ENCODE results near the gene PLAC8L1. TPM values are rescaled to one million over a fixed set of nuclear protein-coding genes. Genes with fewer than 3 reads are reported as not detected.

PLAC8L1 gene
- total RNA-seq, 1 experiment from 2014 or later, result 0.52 TPM

DNA sequence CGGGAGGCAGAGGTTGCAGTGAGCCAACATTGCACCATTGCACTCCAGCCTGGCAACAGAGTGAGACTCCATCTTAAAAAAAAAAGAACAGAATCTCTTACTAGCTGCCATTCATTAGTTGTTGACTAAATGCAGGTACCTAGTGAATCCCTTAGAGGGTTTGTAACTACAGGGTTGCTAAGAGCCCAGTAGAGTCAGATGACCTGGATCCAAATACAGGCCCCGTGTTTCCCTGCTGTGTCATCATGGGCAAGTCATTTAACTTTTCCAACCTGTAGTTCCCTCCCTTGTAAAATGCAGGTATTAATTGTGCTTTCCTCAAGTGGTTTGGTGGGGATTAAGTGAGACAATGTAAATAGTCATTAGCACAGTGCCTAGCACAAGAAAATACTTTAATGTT, 32.8 kb downstream of the PLAC8L1 start:
- Histone ChIP-seq H3K9ac (ENCODE audit: extremely low read depth, insufficient read length, low read length) (no peak overlapping the region), H2BK20ac (ENCODE audit: low read depth, low read length, poor library complexity, severe bottlenecking) (no peak overlapping the region), H2BK15ac (ENCODE audit: low read depth, low read length) (no peak overlapping the region), H3K4me1 (ENCODE audit: insufficient read depth, low read length) (peaks cover 15% of the 10 kb centered on the region; the same call in 1 of the 2 replicates), H3K56ac (ENCODE audit: insufficient read length, low read depth, low read length) (no peak overlapping the region), H3K4me2 (ENCODE audit: insufficient read depth, insufficient read length, low read length) (no peak overlapping the region), H2BK12ac (ENCODE audit: insufficient read length, low read depth, low read length) (no peak overlapping the region), H3K79me2 (ENCODE audit: insufficient read depth, low read length) (no peaks in the 10 kb centered on the region), H3K23me2 (ENCODE audit: insufficient read length, low read depth, low read length, poor library complexity, severe bottlenecking) (no peaks in the 10 kb centered on the region), H2BK120ac (ENCODE audit: low read depth, low read length, poor library complexity, severe bottlenecking) (no peak overlapping the region), H4K8ac (replicated peaks; ENCODE audit: insufficient read length, low read depth, low read length) (no peak overlapping the region), H3K4ac (ENCODE audit: low read depth, low read length) (no peak overlapping the region), H3K23ac (ENCODE audit: insufficient read length, low read depth, low read length) (no peak overlapping the region), H3T11ph (ENCODE audit: low read length) (no peak overlapping the region), H3K14ac (ENCODE audit: insufficient read depth, low read length) (no peak overlapping the region), H4K5ac (ENCODE audit: insufficient read length, low read depth, low read length) (no peak overlapping the region), H2AK5ac (ENCODE audit: insufficient read length, low read length) (no peak overlapping the region), H4K20me1 (ENCODE audit: control insufficient read depth, insufficient read depth, insufficient read length) (no peaks in the 10 kb centered on the region), H3K9me3 (ENCODE audit: control insufficient read depth, low read depth, low read length) (no peaks in the 10 kb centered on the region), H2BK5ac (ENCODE audit: insufficient read length, low read length) (no peak overlapping the region), H3K27ac (ENCODE audit: insufficient read length, low read depth, low read length) (no peak overlapping the region), H3K27me3 (ENCODE audit: insufficient read depth, low read length) (no peaks in the 10 kb centered on the region; the same call in 1 of the 2 replicates), H4K91ac (ENCODE audit: insufficient read length, low read depth, low read length) (no peak overlapping the region), H3K18ac (ENCODE audit: insufficient read length, low read depth, low read length) (no peak overlapping the region), H2AFZ (ENCODE audit: low read length) (no peak overlapping the region), H3K79me1 (ENCODE audit: insufficient read depth, low read depth, low read length, poor library complexity, severe bottlenecking) (no peaks in the 10 kb centered on the region)
- H3K27ac Mint-ChIP-seq, result no peak overlapping the region
- no peak overlapping the region for H3K4me3 Mint-ChIP-seq
- peaks cover 33% of the 10 kb centered on the region for H3K27me3 Mint-ChIP-seq (ENCODE audit: low read depth)
- H3K9me3 Mint-ChIP-seq, result no peaks in the 10 kb centered on the region; a peak in 1 of 5 replicates
- H3K4me1 Mint-ChIP-seq, result peaks cover 49 to 54% of the 10 kb centered on the region in 2 experiments
- H3K36me3 Mint-ChIP-seq (ENCODE audit: insufficient read depth in 1 of 3, low read depth in 3 of 3), result no peaks in the 10 kb centered on the region; a peak in 1 of 7 replicates
- no CpG with 5 or more reads among the region's 2 CpGs for WGBS (ENCODE audit: extremely low coverage, insufficient read length, low lambda C conversion rate)
- TF ChIP-seq, protein P1, sequence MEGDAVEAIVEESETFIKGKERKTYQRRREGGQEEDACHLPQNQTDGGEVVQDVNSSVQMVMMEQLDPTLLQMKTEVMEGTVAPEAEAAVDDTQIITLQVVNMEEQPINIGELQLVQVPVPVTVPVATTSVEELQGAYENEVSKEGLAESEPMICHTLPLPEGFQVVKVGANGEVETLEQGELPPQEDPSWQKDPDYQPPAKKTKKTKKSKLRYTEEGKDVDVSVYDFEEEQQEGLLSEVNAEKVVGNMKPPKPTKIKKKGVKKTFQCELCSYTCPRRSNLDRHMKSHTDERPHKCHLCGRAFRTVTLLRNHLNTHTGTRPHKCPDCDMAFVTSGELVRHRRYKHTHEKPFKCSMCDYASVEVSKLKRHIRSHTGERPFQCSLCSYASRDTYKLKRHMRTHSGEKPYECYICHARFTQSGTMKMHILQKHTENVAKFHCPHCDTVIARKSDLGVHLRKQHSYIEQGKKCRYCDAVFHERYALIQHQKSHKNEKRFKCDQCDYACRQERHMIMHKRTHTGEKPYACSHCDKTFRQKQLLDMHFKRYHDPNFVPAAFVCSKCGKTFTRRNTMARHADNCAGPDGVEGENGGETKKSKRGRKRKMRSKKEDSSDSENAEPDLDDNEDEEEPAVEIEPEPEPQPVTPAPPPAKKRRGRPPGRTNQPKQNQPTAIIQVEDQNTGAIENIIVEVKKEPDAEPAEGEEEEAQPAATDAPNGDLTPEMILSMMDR (conservative IDR thresholded peaks at IDR 0.05), result no peak
- no peak for DNase-seq
